ENCODE results near the gene PADI2.

DNA sequence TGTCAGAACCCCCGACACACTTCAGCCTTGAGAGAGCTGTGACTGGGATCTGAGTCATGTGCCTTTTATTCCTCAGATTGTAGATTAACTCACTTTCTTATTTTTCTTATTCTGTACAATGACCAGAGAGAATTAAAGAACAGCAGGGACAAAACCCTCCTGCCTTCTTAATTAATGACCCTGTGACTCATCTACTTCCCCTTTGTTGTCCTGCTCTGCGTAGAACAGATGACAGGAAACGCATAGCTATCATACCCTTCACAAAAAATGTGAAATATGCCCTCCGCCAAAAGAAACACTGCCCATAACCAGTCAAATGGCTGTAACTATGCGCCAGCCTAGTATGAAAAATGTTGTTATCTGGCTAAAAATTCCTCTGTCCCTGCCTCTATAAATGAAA is 9.1 kb upstream of the PADI2 start:
- TF ChIP-seq, protein P1, sequence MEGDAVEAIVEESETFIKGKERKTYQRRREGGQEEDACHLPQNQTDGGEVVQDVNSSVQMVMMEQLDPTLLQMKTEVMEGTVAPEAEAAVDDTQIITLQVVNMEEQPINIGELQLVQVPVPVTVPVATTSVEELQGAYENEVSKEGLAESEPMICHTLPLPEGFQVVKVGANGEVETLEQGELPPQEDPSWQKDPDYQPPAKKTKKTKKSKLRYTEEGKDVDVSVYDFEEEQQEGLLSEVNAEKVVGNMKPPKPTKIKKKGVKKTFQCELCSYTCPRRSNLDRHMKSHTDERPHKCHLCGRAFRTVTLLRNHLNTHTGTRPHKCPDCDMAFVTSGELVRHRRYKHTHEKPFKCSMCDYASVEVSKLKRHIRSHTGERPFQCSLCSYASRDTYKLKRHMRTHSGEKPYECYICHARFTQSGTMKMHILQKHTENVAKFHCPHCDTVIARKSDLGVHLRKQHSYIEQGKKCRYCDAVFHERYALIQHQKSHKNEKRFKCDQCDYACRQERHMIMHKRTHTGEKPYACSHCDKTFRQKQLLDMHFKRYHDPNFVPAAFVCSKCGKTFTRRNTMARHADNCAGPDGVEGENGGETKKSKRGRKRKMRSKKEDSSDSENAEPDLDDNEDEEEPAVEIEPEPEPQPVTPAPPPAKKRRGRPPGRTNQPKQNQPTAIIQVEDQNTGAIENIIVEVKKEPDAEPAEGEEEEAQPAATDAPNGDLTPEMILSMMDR (conservative IDR thresholded peaks at IDR 0.05; ENCODE audit: low read length), result no peak
- no peak for TF ChIP-seq EZH2phosphoT487 (IDR thresholded peaks at IDR 0.05; ENCODE audit: borderline replicate concordance)

Data from Loucy (cell line).